ENCODE data around the gene ATN1.
"Not testable (repeated sequence)": the region's sequence is repeated elsewhere in the genome, so short reads cannot be mapped to it uniquely, and the experiment has no call there.

ATN1 gene

DNA sequence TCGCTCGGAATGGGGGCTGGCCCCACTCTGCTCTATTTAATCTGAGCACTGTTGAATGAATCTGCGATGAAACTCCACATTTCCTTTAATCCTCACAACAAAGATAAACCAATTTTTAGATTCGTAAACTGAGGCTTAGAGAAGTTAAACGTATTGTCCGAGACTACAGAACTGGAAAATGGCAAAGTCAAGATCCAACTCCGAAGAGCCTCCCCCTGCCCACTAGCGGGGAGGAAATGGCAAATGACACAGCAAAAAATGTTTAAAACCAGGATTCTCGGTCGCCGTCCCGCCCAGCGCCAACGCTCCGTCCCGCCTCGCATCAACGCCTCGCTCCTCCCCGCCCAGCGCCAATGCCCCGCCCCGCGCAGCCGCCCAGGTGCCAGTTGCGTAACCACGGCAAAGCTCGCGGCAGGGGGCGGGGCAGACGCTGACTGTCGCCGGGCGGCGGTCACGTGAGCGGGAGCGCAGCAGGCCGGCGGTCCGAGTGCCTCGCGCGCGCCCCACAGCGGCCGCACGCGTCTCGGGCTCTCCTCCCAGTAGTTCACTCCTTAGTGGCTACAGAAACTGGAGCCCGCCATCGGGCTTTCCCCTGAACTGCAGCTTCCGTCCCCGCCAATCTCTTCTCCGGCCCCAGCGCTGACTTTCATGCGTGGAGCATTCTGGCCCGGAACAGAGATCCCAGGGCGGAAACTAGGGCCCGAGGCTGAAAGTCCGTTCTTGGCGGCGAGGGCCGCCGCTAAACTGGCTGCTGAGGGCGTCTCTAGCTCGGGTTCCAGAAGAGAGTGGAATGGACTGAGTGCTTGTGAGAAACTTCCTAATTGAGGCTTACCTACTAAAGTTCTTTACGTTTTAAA, 36.7 kb upstream of the ATN1 start:
- Histone ChIP-seq H3K27ac (peak overlapping the region; percentile 88 to 90), H3K4me3 (peak overlapping the region; percentile 70)
- DNase-seq (ENCODE audit: low spot score) = peak; percentile 97

GRCh38 chr12:6891646-6892001, 36.1 kb upstream of the ATN1 start:
- Histone ChIP-seq H3K27ac (peak overlapping the region; percentile 88 to 90), H3K4me3 (peak overlapping the region; percentile 70)
- DNase-seq (ENCODE audit: low spot score) = no peak
- TF ChIP-seq, protein P1, sequence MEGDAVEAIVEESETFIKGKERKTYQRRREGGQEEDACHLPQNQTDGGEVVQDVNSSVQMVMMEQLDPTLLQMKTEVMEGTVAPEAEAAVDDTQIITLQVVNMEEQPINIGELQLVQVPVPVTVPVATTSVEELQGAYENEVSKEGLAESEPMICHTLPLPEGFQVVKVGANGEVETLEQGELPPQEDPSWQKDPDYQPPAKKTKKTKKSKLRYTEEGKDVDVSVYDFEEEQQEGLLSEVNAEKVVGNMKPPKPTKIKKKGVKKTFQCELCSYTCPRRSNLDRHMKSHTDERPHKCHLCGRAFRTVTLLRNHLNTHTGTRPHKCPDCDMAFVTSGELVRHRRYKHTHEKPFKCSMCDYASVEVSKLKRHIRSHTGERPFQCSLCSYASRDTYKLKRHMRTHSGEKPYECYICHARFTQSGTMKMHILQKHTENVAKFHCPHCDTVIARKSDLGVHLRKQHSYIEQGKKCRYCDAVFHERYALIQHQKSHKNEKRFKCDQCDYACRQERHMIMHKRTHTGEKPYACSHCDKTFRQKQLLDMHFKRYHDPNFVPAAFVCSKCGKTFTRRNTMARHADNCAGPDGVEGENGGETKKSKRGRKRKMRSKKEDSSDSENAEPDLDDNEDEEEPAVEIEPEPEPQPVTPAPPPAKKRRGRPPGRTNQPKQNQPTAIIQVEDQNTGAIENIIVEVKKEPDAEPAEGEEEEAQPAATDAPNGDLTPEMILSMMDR (IDR thresholded peaks at IDR 0.05) = no peak

More for the DNA sequence above, 36.7 kb upstream of the ATN1 start:
- TF ChIP-seq, protein P1 (IDR thresholded peaks at IDR 0.05) = peak; percentile 83

- not testable (repeated sequence) for H3K4me3 ChIP-seq; DNase-seq (ENCODE audit: low spot score); H3K27ac ChIP-seq
These were observed 35.1 kb upstream of the ATN1 start for GRCh38 chr12:6892683-6893082.

GRCh38 chr12:6894321-6894720, 33.4 kb upstream of the ATN1 start:
- DNase-seq (ENCODE audit: low spot score) = no peak
- TF ChIP-seq, protein P1 (IDR thresholded peaks at IDR 0.05) = no peak
- no peak overlapping the region for H3K27ac ChIP-seq
- H3K4me3 ChIP-seq = no peak overlapping the region

- H3K4me3 ChIP-seq = no peak overlapping the region
- TF ChIP-seq, protein P1 (IDR thresholded peaks at IDR 0.05) = no peak
- H3K27ac ChIP-seq = no peak overlapping the region
- DNase-seq (ENCODE audit: low spot score) = no peak
These were observed 30.8 kb upstream of the ATN1 start for GRCh38 chr12:6896846-6897435.

- H3K4me3 ChIP-seq = no peak overlapping the region
- no peak overlapping the region for H3K27ac ChIP-seq
- TF ChIP-seq, protein P1 (IDR thresholded peaks at IDR 0.05) = no peak
- DNase-seq (ENCODE audit: low spot score) = no peak
These were observed 28.3 kb upstream of the ATN1 start for GRCh38 chr12:6899427-6899826.

DNA sequence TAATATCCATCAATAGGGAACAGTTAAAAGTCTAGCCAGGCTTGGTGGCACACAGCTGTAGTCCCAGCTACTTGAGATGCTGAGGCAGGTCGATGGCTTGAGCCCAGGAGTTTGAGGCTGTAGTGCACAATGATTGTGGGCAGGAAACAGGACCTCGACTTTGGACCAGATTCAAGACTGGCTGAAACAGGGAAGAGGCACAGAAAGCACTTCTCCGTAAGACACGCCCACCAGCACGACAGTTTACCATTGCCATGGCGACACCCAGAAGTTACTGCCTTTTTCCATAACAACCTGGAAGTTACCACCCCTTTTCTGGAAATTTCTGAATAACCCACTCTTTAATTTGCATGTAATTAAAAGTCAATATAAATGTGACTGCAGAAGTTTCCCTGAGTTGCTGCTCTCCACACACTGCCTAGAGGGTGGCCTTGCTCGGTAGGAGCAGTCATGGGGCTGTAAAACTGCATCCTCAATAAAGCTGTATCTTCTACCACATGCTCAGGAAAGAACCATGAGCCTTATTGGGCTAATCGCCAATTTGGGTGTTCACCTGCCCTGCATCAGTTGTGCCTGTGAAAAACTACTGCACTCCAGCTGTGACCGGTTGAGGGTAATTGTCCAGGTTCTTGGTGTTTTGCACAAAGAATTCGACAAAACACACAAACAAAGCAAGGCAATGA, 27.8 kb upstream of the ATN1 start:
- Histone ChIP-seq H3K4me3 (no peak overlapping the region), H3K27ac (no peak overlapping the region)
- TF ChIP-seq, protein P1 (IDR thresholded peaks at IDR 0.05) = no peak
- no peak for DNase-seq (ENCODE audit: low spot score)

All from coronary artery (tissue), 2 donors.